HCT116 (cell line): ENCODE results near the gene TOP3B.

Experiments used
- CEBPB ChIP-seq: IDR thresholded peaks from 2 replicates; pipeline ENCODE4 v1.6.1; 2012; ENCODE audit warnings: low read depth
- ELF1 ChIP-seq: IDR thresholded peaks from 2 replicates; pipeline ENCODE4 v1.6.1; 2012; ENCODE audit warnings: low read depth, borderline replicate concordance
- EZH2 ChIP-seq: fragments of 200-600 bp; sonication (generic); IDR thresholded peaks from 2 replicates; pipeline ENCODE4 v1.6.1; 2017; ENCODE audit warnings: antibody characterized with exemption, mixed run types
- EZH2phosphoT487 ChIP-seq: fragments of 200-600 bp; IDR thresholded peaks from 2 replicates; pipeline ENCODE4 v1.6.1; 2018; ENCODE audit warnings: antibody characterized with exemption, borderline replicate concordance
- JUND ChIP-seq: IDR thresholded peaks from 2 replicates; pipeline ENCODE4 v1.6.1; 2012
- POLR2A ChIP-seq: IDR thresholded peaks from 2 replicates; pipeline ENCODE4 v1.7.0; 2011; ENCODE audit warnings: borderline replicate concordance; ENCODE audit not compliant: insufficient read depth, insufficient read length; ENCODE audit errors: extremely low read depth
- POLR2AphosphoS5 ChIP-seq: IDR thresholded peaks from 2 replicates; pipeline ENCODE4 v1.6.1; 2011; ENCODE audit warnings: mild to moderate bottlenecking, low read depth, low read length, moderate library complexity
- RAD21 ChIP-seq: IDR thresholded peaks from 2 replicates; pipeline ENCODE4 v1.6.1; 2012; ENCODE audit warnings: low read depth, mild to moderate bottlenecking
- SRF ChIP-seq: IDR thresholded peaks from 2 replicates; pipeline ENCODE4 v1.6.1; 2012; ENCODE audit warnings: low read depth
- YY1 ChIP-seq: IDR thresholded peaks from 2 replicates; pipeline ENCODE4 v1.6.1; 2011; ENCODE audit warnings: low read length, low read depth, moderate library complexity, mild to moderate bottlenecking; ENCODE audit not compliant: insufficient replicate concordance; ENCODE audit errors: extremely low read depth
- TF ChIP-seq, protein P1 (sequence below): IDR thresholded peaks from 2 replicates; pipeline ENCODE4 v1.6.1; 2012
- TF ChIP-seq, protein P2 (sequence below), 3 experiments: fragments of 200-600 bp in 1 of 3; sonication (generic) in 1 of 3; IDR thresholded peaks in 2 of 3; conservative IDR thresholded peaks in 1 of 3; 2 replicates each; pipeline ENCODE4 v1.5.1; 2012 to 2017; ENCODE audit warnings: low read depth in 2 of 3, low read length in 2 of 3, antibody characterized with exemption in 1 of 3, borderline replicate concordance in 1 of 3, control low read depth in 1 of 3, mild to moderate bottlenecking in 1 of 3, mixed read lengths in 1 of 3, mixed run types in 1 of 3, moderate library complexity in 1 of 3; ENCODE audit not compliant: insufficient read depth in 1 of 3

DNA sequence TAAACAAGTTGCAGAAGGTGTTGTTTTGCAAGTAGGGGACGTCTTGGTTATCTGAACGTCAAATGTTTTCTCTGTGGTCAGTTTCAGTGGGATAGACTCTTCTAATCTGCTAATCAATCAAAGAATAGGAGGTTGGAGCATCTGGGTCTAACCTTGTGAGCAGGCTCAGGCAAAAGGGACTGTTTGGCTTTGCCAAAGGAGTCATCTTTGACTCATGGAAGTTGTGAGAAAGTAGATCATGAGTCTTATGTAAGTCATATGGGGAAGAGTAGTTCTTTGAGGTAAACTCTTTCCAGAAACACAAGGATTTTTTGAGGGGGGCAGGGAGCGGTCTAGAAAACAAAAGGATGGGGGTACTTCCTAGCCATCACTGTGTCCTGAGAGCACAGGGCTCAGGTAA, 27.1 kb upstream of the TOP3B start:
- TF ChIP-seq, protein P1, sequence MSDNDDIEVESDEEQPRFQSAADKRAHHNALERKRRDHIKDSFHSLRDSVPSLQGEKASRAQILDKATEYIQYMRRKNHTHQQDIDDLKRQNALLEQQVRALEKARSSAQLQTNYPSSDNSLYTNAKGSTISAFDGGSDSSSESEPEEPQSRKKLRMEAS, result no peak
- TF ChIP-seq, protein P2, sequence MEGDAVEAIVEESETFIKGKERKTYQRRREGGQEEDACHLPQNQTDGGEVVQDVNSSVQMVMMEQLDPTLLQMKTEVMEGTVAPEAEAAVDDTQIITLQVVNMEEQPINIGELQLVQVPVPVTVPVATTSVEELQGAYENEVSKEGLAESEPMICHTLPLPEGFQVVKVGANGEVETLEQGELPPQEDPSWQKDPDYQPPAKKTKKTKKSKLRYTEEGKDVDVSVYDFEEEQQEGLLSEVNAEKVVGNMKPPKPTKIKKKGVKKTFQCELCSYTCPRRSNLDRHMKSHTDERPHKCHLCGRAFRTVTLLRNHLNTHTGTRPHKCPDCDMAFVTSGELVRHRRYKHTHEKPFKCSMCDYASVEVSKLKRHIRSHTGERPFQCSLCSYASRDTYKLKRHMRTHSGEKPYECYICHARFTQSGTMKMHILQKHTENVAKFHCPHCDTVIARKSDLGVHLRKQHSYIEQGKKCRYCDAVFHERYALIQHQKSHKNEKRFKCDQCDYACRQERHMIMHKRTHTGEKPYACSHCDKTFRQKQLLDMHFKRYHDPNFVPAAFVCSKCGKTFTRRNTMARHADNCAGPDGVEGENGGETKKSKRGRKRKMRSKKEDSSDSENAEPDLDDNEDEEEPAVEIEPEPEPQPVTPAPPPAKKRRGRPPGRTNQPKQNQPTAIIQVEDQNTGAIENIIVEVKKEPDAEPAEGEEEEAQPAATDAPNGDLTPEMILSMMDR (IDR thresholded peaks at IDR 0.05 in 2 of 3, conservative IDR thresholded peaks at IDR 0.05 in 1 of 3; ENCODE audit: borderline replicate concordance in 1 of 3, insufficient read depth in 1 of 3, low read depth in 2 of 3, low read length in 2 of 3), result no peak
- no peak for TF ChIP-seq EZH2
- no peak for TF ChIP-seq CEBPB
- no peak for TF ChIP-seq POLR2A
- no peak for TF ChIP-seq RAD21
- no peak for TF ChIP-seq SRF
- no peak for TF ChIP-seq YY1
- TF ChIP-seq POLR2AphosphoS5, result no peak
- TF ChIP-seq JUND, result no peak
- no peak for TF ChIP-seq ELF1
- no peak for TF ChIP-seq EZH2phosphoT487
